KMS-11 (cell line): Measurements from ENCODE around the gene LILRB1.
"Not testable (repeated sequence)": the region's sequence is repeated elsewhere in the genome, so short reads cannot be mapped to it uniquely, and the experiment has no call there.

Experiments
- H2AFZ ChIP-seq: fragments of 200-600 bp; sonication (generic); 2 replicates; pipeline ENCODE4 v1.6.1; 2016; ENCODE audit warnings: antibody characterized with exemption, mixed run types, low read depth
- H3K27ac ChIP-seq: fragments of 200-600 bp; sonication (generic); 2 replicates; pipeline ENCODE4 v1.6.1; 2016; ENCODE audit warnings: mild to moderate bottlenecking, mixed run types
- H3K27me3 ChIP-seq: fragments of 200-600 bp; sonication (generic); 2 replicates; pipeline ENCODE4 v1.6.1; 2017; ENCODE audit warnings: mild to moderate bottlenecking, low read depth, mixed run types, moderate library complexity; ENCODE audit not compliant: insufficient read depth
- H3K36me3 ChIP-seq: fragments of 200-600 bp; sonication (generic); 2 replicates; pipeline ENCODE4 v1.6.1; 2017; ENCODE audit warnings: mild to moderate bottlenecking, mixed run types; ENCODE audit not compliant: insufficient read depth
- H3K4me1 ChIP-seq: fragments of 200-600 bp; sonication (generic); 2 replicates; pipeline ENCODE4 v1.6.1; 2016; ENCODE audit warnings: mild to moderate bottlenecking, low read depth, mixed run types; ENCODE audit not compliant: poor library complexity, severe bottlenecking
- H3K4me2 ChIP-seq: fragments of 200-600 bp; sonication (generic); 2 replicates; pipeline ENCODE4 v1.7.0; 2016; ENCODE audit warnings: mild to moderate bottlenecking, mixed run types
- H3K4me3 ChIP-seq: fragments of 200-600 bp; sonication (generic); IDR thresholded peaks from 2 replicates; pipeline ENCODE4 v1.6.1; 2017; ENCODE audit warnings: low read depth, low read length, mixed read lengths; ENCODE audit not compliant: insufficient read depth
- H3K79me2 ChIP-seq: fragments of 200-600 bp; sonication (generic); 2 replicates; pipeline ENCODE4 v1.6.1; 2016; ENCODE audit warnings: low read depth, mixed run types; ENCODE audit not compliant: insufficient read depth
- H3K9ac ChIP-seq: fragments of 200-600 bp; sonication (generic); 2 replicates; pipeline ENCODE4 v1.6.1; 2016; ENCODE audit warnings: mild to moderate bottlenecking, mixed run types
- H4K20me1 ChIP-seq: fragments of 200-600 bp; sonication (generic); 2 replicates; pipeline ENCODE4 v1.6.1; 2016; ENCODE audit warnings: mild to moderate bottlenecking, mixed run types; ENCODE audit not compliant: insufficient read depth
- TF ChIP-seq, protein P1 (sequence below): fragments of 200-600 bp; sonication (generic); conservative IDR thresholded peaks from 2 replicates; pipeline ENCODE4 v1.6.1; 2017; ENCODE audit warnings: low read depth, mild to moderate bottlenecking, antibody characterized with exemption, low read length, moderate library complexity, mixed read lengths

Gene LILRB1

DNA sequence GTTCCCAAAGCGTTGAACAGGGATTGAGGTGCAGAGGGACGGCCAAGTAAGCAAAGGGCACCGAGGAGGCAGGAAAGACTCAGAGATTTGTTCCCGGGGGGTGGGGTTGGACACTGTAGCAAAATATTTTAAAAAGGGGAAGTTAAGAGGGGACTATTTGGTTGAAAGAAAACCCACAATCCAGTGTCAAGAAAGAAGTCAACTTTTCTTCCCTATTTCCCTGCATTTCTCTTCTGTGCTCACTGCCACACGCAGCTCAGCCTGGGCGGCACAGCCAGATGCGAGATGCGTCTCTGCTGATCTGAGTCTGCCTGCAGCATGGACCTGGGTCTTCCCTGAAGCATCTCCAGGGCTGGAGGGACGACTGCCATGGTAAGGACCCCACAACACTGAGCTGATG, at the start of gene LILRB1:
Gene LILRB1, plus strand, starts transcription at position 223 of the 400 bp plus-strand sequence. CDS start 590 bp downstream, outside the sequence.
- H3K27me3 ChIP-seq, H3K4me1 ChIP-seq, H3K4me2 ChIP-seq, H3K4me3 ChIP-seq, H4K20me1 ChIP-seq, H2AFZ ChIP-seq, H3K79me2 ChIP-seq, H3K27ac ChIP-seq, H3K9ac ChIP-seq, H3K36me3 ChIP-seq: not testable (repeated sequence)

DNA sequence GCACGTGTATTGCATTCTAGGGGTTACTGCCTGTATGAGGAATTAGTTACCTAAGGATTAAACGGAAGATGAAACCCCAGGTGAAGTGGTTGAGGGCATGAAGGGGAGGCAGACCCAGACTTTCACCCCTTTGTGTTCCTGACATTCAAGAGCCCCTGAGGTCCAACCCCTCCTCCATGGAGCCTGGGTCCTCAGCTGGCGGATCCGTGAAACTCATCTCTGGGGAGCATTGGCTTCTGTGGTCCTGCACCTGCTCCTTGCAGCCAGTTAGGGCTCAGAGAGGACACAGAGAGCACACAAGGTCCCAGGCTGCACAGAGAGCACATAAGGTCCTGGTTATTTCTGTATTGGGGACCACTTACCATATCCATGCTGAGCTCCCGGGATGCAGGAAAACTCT, 43.9 kb upstream of the LILRB1 start:
- no peak overlapping the region for H3K9ac ChIP-seq

DNA sequence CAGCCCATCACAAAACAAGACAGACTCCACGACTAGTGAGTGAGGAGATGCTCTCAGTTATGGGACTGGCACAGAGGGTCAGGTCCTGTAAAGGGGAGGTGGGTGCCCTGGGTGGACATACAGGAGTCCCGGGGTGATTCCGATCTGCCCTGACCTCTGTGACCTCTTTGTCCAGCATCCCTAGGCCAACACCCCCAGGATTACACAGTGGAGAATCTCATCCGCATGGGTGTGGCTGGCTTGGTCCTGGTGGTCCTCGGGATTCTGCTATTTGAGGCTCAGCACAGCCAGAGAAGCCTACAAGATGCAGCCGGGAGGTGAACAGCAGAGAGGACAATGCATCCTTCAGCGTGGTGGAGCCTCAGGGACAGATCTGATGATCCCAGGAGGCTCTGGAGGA, 43.3 kb upstream of the LILRB1 start:
- H3K36me3 ChIP-seq, result no peaks in the 10 kb centered on the region
- no peaks in the 10 kb centered on the region for H4K20me1 ChIP-seq
- no peak overlapping the region for H2AFZ ChIP-seq
- no peak overlapping the region for H3K4me3 ChIP-seq
- no peak overlapping the region for H3K9ac ChIP-seq
- H3K27me3 ChIP-seq, result peaks cover 14% of the 10 kb centered on the region
- H3K79me2 ChIP-seq, result no peaks in the 10 kb centered on the region
- TF ChIP-seq, protein P1, sequence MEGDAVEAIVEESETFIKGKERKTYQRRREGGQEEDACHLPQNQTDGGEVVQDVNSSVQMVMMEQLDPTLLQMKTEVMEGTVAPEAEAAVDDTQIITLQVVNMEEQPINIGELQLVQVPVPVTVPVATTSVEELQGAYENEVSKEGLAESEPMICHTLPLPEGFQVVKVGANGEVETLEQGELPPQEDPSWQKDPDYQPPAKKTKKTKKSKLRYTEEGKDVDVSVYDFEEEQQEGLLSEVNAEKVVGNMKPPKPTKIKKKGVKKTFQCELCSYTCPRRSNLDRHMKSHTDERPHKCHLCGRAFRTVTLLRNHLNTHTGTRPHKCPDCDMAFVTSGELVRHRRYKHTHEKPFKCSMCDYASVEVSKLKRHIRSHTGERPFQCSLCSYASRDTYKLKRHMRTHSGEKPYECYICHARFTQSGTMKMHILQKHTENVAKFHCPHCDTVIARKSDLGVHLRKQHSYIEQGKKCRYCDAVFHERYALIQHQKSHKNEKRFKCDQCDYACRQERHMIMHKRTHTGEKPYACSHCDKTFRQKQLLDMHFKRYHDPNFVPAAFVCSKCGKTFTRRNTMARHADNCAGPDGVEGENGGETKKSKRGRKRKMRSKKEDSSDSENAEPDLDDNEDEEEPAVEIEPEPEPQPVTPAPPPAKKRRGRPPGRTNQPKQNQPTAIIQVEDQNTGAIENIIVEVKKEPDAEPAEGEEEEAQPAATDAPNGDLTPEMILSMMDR, result no peak
- H3K4me1 ChIP-seq, result no peaks in the 10 kb centered on the region
- no peak overlapping the region for H3K27ac ChIP-seq
- H3K4me2 ChIP-seq, result no peak overlapping the region

More for the DNA sequence above, 43.9 kb upstream of the LILRB1 start:
- Histone ChIP-seq H2AFZ (no peak overlapping the region), H3K4me3 (no peak overlapping the region), H3K27me3 (peaks cover 14% of the 10 kb centered on the region), H3K4me1 (no peaks in the 10 kb centered on the region), H4K20me1 (no peaks in the 10 kb centered on the region), H3K27ac (no peak overlapping the region), H3K4me2 (no peak overlapping the region), H3K36me3 (no peaks in the 10 kb centered on the region), H3K79me2 (no peaks in the 10 kb centered on the region)
- TF ChIP-seq, protein P1, result no peak

DNA sequence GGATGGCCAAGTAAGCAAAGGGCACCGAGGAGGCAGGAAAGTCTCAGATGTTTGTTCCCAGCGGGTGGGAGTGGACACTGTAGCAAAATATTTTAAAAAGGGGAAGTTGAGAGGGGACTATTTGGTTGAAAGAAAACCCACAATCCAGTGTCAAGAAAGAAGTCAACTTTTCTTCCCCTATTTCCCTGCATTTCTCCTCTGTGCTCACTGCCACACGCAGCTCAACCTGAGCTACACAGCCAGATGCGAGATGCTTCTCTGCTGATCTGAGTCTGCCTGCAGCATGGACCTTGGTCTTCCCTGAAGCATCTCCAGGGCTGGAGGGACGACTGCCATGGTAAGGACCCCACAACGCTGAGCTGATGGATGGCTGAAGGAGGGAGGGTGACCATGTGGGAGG, 36.8 kb upstream of the LILRB1 start, which contains the start of gene LILRA1:
Gene LILRA1, plus strand, starts transcription at position 188 of the 400 bp plus-strand sequence. CDS start 613 bp downstream, outside the sequence.
- H3K9ac ChIP-seq, H3K36me3 ChIP-seq, H4K20me1 ChIP-seq, H3K4me2 ChIP-seq, H3K4me3 ChIP-seq, H3K4me1 ChIP-seq, H3K79me2 ChIP-seq, H2AFZ ChIP-seq, H3K27ac ChIP-seq: not testable (repeated sequence)
- H3K27me3 ChIP-seq, result peaks cover 16% of the 10 kb centered on the region; the same call in 1 of the 2 replicates

DNA sequence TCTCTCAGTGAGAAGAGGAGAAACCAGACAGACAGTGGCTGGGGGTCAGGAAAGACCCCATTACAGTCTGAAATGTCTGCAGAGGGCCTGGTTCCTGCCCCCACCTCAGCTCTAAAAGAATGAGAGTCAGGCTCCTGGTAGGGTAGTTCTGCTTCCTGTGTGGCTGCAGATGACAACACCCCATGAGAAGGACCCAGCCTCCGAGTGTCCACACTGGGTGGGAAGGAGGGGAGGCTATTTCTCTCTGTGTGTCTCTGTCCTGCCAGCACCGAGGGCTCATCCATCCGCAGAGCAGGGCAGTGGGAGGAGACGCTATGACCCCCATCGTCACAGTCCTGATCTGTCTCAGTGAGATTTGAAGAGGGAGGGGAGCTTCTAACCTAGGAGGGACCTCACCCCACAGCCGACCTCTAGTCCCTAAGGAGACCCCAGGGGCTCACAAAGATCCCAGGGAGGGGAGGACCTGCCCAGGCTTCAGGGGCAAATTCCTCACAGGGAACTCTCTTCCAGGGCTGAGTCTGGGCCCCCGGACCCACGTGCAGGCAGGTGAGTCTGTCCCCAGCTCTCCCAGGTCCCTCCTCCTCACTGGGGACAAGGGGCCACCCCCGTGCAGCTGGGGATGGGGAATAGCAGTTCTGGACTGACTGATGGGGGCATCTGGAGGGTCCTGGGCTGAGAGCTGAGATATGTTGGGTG, 36.2 kb upstream of the LILRB1 start:
- not testable (repeated sequence) for H4K20me1 ChIP-seq, H3K36me3 ChIP-seq, H3K4me3 ChIP-seq, H3K9ac ChIP-seq, H3K4me1 ChIP-seq, H3K79me2 ChIP-seq, H3K4me2 ChIP-seq, H2AFZ ChIP-seq, H3K27ac ChIP-seq
- peaks cover 14% of the 10 kb centered on the region; the same call in 1 of the 2 replicates for H3K27me3 ChIP-seq

DNA sequence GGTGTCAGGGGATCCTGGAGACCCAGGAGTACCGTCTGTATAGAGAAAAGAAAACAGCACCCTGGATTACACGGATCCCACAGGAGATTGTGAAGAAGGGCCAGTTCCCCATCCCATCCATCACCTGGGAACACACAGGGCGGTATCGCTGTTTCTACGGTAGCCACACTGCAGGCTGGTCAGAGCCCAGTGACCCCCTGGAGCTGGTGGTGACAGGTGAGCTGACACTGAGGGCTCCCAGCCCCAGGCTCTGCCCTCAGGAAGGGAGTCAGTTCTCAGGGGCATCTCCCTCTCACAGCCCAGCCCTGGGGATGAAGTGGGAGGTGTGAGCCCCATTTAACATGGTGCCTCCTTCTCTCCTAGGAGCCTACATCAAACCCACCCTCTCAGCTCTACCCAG, 35.5 kb upstream of the LILRB1 start:
- Histone ChIP-seq H3K36me3 (no peaks in the 10 kb centered on the region), H3K9ac (no peak overlapping the region), H4K20me1 (no peaks in the 10 kb centered on the region), H3K4me2 (no peak overlapping the region), H2AFZ (no peak overlapping the region), H3K27ac (no peak overlapping the region), H3K79me2 (no peaks in the 10 kb centered on the region), H3K4me1 (no peaks in the 10 kb centered on the region), H3K4me3 (no peak overlapping the region), H3K27me3 (peaks cover 13% of the 10 kb centered on the region; the same call in 1 of the 2 replicates)
- TF ChIP-seq, protein P1, result no peak

DNA sequence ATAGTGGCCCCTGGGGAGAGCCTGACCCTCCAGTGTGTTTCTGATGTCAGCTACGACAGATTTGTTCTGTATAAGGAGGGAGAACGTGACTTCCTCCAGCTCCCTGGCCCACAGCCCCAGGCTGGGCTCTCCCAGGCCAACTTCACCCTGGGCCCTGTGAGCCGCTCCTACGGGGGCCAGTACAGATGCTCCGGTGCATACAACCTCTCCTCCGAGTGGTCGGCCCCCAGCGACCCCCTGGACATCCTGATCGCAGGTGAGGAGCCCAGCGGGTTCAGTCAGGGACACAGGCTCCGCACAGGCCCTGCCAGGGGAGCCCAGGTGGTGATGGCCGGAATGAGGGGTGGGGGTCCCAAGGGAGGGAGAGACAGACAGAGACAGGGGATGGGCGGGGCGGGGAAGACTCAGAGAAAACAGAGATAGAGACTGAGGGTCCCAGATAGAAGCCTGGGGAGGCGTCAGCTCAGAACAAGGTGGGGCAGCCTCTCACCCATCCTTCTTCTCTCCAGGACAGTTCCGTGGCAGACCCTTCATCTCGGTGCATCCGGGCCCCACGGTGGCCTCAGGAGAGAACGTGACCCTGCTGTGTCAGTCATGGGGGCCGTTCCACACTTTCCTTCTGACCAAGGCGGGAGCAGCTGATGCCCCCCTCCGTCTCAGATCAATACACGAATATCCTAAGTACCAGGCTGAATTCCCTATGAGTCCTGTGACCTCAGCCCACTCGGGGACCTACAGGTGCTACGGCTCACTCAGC, 34.4 kb upstream of the LILRB1 start:
- H3K27ac ChIP-seq, H2AFZ ChIP-seq, H4K20me1 ChIP-seq, H3K9ac ChIP-seq, H3K27me3 ChIP-seq, H3K36me3 ChIP-seq, H3K79me2 ChIP-seq, H3K4me3 ChIP-seq, H3K4me2 ChIP-seq, H3K4me1 ChIP-seq: not testable (repeated sequence)
